Caki2 (cell line): ENCODE measurements around the gene ING5. TPM values are rescaled to one million over a fixed set of nuclear protein-coding genes. Genes with fewer than 3 reads are reported as not detected.
A peak's percentile ranks its signal among the peaks of the same experiment; 100 is the strongest.
"Not testable (repeated sequence)": the region's sequence is repeated elsewhere in the genome, so short reads cannot be mapped to it uniquely, and the experiment has no call there.

ENCODE experiments used
- DNase-seq: peaks from one replicate; pipeline ENCODE4 v3.0.0-alpha.2; 2015; ENCODE audit warnings: low read depth
- in situ Hi-C: cut with HindIII; loops from 2 replicates; pipeline ENCODE4 v1.10.0; 2016; ENCODE audit warnings: low sequenced_read_pairs, low pct_unique_long_range_greater_than_20kb, mixed read lengths
- total RNA-seq: library from RNA; depleted of rRNA; stranded (reverse); fragments of >200 nt; shearing (Covaris generic); gene quantifications from 2 replicates; pipeline ENCODE4 v1.2.3, GENCODE V29; 2014; ENCODE audit warnings: low replicate concordance

Gene ING5
- total RNA-seq, 1 experiment from 2014 or later = 41.0 TPM

DNA sequence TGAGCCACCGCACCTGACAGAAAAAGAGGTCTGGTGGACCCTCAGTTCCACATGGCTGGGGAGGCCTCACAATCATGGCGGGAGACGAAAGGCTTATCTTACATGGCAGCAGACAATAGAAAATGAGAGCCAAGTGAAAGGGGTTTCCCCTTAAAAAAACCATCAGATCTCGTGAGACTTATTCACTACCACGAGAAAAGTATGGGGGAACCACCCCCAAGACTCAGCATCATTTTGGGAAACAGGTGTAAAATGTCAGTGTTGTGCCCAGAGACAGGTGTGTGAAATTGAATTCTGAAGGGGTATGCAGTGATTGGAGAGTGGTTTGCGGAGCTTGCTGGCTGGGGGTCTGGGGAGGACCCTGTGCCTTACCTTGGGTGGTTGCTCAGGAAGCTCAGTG, 28.0 kb downstream of the ING5 start:
- no peak for DNase-seq
- in situ Hi-C loops = no loop called here

DNA sequence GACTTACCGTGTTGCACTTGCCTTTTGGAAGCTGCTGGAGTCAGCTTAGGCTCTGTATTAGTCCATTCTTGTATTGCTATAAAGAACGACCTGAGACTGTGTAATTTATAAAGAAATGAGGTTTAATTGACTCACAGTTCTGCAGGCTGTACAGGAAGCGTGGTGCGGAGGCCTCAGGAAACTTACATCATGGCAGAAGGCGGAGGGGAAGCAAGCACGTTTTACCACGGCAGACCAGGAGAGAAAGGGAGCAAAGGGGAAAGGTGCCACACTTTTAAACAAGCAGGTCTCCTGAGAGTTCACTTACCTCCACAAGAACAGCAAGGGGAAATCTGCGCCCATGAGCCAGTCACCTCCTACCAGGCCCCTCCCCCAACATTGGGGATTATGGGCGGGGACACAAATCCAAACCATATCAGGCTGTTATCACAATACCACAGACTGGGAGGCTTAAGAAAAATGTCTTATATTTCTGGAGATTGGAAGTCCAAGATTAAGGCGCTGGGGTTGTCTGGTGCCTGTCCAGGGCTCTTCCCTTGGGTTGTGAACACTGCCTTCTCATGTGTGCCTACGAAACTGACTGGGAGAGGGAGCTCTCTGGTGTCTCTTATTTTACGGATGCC, 28.9 kb downstream of the ING5 start:
- in situ Hi-C loops = no loop called here
- no peak for DNase-seq

DNA sequence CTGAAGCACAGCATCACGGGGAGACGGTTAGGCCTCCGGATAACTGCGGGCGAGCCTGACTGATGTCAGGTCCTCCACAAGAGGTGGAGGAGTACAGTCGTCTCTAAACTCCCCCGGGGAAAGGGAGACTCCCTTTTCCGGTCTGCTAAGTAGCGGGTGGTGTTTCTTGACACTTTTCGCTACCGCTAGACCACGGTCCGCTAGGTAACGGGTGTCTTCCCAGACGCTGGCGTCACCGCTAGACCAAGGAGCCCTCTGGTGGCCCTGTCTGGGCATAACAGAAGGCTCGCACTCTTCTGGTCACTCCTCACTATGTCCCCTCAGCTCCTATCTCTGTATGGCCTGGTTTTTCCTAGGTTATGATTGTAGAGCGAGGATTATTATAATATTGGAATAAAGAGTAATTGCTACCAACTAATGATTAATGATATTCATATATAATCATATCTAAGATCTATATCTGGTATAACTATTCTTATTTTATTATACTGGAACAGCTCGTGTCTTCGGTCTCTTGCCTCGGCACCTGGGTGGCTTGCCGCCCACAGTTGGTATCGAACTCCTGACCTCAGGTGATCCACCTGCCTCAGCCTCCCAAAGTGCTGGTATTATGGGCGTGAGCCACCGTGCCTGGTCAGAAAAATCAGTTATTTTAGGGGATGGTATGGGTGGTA, 30.8 kb downstream of the ING5 start:
- in situ Hi-C loops = not testable (repeated sequence)
- DNase-seq = peak; percentile 61

DNA sequence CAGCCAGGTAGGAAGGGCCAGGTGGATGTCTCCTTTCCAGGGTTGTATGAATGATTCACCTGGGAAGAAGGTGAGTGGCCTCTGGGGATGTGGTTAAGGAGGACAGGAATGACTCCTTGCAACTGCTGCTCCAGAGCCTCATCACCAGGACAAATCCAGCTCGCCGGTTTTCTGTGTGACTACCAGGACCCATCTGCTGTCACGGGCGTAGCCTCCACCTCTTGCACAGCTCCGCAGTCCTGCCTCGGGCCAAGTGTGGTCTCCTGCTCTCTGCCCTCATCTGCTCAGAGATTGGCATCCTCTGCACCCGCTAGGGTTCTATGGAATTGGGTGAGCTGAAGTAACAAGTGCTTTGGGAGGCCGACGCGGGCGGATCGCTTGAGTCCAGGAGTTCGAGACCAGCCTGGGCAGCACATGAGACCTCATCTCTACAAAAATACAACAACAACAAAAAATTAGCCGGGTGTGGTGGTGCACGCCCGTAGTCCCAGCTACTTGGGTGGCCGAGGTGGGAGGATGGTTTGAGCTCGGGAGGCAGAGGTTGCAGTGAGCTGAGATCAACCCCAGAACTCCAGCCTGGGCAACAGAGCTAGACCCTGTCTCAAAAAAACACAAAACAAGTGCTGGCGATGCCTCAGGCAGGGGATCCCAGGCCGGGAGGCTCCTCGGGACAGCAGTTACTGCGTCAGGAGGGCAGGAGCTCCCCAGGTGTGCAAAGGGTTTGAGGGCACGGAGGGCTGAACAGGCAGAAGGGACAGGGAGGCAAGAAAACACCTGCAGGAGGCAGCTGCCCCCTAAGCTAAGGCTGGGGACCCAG, 31.8 kb downstream of the ING5 start:
- DNase-seq = no peak
- in situ Hi-C loops = no loop called here

DNA sequence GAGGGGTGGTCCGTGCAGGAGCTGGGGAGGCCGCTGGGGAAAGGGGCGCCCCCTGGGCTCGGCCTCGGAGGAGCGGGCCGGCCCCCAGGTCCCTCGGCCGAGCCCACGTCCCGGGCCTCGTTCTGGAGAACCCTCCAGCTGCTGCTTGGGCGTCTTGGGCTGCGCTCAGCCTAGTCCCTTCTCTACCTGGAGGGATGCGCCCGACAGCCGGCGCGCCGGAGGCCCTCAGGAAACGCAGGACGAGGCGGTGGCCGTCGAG, 32.3 kb downstream of the ING5 start:
- in situ Hi-C loops = no loop called here

DNA sequence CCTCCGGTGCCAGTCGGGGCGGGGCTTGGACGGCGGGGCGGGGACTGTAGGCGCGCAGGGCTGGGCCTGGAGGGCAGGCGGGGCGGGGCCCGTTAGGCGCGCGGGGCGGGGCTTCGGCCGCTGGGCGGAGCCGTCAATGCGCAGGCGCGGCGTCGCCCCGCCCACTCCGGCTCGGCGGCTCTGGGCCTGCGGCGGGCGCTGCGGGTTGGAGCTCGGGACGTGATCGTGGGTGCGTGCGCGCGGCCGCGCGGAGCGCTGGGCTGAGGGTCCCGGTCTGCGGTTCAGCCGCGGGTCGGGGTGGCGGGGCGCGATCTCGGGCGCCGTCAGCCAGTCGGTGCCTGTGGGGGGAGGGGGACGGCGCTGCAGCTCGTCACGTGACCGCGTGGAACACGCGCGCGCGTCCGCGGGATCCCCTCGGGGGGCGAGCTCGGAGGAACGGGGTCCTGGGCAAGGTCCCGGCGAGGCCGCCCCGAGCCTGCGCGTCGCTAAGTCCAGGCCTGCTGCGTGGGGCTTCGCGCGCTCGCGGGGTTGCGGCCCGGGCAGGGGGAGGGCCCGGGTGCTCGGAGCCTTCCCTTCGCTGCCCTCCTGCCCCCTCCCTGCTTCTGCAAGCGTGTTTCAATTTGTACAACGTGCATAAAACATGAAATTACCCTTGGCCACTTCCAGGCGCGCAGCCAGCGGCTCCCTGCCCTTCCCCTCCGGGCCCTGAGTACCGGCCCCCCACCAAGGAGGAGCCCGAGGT, 32.8 kb downstream of the ING5 start, which contains the start of gene D2HGDH:
Gene D2HGDH, plus strand, starts transcription at position 164 of the 742 bp plus-strand sequence. CDS start 595 bp downstream, outside the sequence.
- in situ Hi-C loops = no loop called here
- peak; percentile 71 for DNase-seq

More for the DNA sequence above, 32.3 kb downstream of the ING5 start:
- no peak for DNase-seq

DNA sequence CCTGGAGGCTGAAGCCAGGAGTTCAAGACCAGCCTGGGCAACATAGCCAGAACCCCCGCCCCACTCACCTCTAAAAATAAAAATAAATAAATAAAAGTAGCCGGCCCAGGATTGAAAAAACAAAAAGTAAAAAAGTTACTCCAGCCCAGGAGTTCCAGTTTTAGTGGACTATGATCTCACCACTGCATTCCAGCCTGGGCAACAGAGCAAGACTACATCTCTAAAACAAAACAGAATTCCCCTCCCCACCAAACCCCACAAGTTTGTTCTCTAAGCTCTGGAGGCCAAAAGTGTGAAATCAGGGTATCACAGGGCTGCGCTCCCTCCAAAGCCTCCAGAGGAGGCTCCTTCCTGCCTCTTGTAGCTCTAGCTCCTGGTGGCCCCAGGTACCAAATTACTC, 34.3 kb downstream of the ING5 start:
- in situ Hi-C loops = no loop called here
- DNase-seq = no peak

DNA sequence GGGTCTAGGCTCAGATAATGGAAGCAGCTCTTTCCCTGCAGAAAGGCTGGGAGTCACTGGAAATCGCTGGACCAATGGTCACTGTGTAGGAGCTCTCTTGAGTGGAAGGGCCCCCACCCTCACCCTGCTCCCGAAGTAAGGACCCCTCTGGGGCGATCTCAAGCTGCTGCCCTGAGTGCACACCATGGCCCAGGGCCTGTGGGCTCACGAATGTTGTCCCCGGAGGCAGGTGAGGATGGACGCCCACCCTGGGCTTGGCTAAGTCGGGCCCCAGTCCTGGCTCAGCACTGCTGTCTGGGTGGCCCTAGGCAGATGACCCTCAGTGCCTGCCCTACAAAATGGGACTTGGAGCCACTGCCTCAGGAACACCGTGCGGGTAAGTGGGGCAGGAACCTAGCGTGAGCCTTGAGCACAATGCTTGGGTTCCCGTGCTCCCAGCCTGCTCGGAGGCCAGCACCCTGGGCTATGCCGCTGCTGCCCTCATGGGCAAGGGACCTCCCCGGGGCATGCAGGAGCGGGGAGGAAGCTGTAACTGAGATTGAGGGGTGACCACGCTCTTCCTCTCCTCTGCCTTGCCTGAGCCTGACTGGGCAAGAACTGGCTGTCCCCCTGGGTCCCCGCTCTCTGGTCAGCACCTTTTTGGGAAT, 36.3 kb downstream of the ING5 start:
- in situ Hi-C loops = no loop called here
- DNase-seq = no peak

DNA sequence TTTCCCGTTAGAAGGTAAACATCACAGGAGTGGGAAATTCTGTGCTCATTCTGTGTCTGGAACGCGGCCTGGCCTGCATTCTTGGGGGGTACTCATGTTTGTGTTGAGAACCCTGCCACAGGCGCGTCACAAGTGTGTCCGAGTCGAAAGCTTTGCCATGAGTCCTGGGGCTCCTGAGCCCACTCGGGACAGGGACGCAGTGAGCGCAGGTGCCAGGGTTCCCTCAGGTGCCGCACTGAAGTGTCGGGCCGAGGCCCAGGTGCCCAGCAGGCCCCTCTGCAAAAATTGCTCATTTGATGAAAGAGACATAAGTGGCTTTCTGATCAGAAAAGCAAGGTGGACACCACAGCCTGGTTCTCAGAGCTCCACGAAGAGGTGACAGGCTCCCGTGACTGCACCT, 37.3 kb downstream of the ING5 start:
- no peak for DNase-seq
- in situ Hi-C loops = no loop called here

DNA sequence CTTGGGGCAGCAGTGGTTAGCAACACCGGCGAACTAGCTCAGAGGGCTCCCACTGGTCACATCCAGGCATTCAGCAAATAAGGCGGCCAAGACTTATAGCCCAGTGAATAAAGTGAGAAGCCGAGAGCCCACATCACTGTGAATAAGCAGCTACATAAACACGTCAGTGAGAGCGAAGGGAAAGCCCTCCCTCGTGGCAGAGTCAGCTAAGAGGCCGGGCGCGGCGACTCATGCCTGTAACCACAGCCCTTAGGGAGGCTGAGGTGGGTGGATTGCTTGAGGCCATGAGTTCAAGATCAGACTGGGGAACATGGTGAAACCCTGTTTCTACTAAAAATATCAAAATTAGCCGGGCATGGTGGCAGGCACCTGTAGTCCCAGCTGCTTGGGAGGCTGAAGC, 37.8 kb downstream of the ING5 start:
- DNase-seq = peak; percentile 6

DNA sequence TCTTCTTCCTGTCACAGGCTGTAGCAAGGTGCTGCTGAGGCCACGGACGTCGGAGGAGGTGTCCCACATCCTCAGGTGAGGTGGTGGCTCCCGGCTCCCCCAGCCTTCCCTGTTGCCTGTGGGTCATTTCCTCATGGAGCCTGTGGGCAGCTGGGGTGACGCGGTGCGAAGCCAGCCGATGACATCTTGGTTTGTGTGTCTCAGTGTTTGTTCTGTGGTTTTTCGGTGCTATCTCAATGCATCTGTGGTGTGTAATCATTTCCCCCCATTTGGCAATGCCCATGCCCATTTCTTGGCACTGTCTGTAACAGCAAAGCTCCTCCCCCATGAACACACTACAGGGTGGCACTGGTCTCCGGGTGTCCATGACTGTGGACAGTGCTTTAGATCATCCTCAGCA, 39.2 kb downstream of the ING5 start:
- DNase-seq = peak; percentile 32
- in situ Hi-C loops = no loop called here

More for the DNA sequence above, 37.8 kb downstream of the ING5 start:
- in situ Hi-C loops = no loop called here

DNA sequence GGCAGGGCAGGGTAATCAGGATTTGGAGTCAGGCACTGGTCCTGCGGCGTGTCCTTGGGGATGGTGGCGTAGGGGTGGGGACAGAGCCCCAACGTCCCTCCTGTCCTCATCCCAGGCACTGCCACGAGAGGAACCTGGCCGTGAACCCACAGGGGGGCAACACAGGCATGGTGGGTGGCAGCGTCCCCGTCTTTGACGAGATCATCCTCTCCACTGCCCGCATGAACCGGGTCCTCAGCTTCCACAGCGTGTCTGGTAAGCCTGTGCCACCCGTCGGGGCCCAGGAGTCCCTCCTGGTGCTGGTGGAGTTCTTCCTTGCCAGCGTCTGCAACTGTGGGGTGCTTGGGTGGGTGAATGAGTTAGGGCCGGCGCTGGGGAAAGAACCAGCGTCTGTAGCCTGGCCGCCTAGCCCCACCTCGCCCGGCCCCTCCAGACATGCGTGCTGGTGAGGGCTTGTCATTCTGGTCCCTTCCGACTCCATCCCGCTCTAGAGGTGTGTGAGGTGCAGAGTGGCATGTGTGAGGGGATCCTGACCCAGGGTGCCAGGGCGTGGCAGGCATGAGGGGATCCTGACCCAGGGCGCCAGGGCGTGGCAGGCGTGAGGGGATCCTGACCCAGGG, 40.6 kb downstream of the ING5 start:
- in situ Hi-C loops = no loop called here
- DNase-seq = no peak

DNA sequence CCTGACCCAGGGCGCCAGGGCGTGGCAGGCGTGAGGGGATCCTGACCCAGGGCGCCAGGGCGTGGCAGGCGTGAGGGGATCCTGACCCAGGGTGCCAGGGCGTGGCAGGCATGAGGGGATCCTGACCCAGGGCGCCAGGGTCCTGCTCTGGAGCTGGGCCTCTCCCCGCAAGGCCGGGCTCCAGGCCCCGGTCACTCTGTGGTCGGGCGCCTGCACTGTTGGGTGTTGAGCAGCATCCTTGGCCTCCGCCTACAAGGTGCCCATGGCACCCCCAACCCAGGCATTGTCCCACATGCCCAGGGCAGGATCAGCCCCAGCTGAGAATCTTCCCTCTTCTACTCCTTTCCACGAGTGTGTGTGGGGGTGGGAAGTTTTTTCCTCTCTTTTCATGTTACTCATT, 41.2 kb downstream of the ING5 start:
- in situ Hi-C loops, DNase-seq: not testable (repeated sequence)

DNA sequence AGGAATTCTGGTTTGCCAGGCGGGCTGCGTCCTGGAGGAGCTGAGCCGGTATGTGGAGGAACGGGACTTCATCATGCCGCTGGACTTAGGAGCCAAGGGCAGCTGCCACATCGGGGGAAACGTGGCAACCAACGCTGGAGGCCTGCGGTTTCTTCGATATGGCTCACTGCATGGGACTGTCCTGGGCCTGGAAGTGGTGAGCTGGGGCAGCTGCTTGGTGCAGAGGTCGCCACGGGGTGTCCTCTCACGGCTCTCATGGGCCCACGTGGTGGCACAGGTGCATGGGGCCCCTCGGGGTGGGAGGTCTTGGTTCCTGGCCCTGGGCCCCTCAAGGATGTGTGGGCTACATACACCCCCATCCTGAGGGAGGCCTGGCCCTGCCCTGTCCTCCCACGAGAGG, 41.8 kb downstream of the ING5 start:
- in situ Hi-C loops = no loop called here
- DNase-seq = no peak

DNA sequence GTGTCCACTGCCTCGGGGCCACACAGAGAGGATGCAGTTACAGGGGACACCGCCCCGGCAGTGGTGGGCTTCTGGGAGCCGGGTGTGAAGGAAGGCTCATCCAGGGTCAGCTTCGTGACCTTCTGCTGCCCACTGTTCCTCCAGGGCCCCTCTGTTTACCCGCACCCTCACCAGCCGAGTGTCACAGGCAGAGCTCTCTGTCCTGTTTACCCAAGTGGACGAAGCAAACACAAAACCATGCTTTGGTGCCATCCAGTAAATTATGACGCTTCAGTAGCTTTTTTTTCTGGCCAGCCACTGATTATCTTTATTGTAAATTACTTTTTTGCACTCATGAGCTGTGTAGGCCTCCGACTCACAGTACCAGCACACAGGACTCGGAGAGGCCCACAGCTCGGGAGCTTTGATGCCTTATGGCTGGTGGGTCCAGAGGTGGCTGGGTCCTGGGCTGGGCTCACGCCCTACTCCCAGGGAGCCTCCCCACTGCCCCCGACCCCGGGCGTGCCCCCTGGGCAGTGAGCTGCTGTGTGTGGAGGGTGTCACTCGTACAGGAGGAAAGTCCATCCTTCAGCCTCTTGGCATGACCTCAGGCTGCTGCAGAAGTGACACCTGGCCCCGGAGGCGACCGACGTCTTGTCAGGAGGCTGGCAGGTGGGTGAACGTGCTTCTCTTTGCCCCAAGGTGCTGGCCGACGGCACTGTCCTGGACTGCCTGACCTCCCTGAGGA, 42.4 kb downstream of the ING5 start:
- no peak for DNase-seq
- in situ Hi-C loops = no loop called here

DNA sequence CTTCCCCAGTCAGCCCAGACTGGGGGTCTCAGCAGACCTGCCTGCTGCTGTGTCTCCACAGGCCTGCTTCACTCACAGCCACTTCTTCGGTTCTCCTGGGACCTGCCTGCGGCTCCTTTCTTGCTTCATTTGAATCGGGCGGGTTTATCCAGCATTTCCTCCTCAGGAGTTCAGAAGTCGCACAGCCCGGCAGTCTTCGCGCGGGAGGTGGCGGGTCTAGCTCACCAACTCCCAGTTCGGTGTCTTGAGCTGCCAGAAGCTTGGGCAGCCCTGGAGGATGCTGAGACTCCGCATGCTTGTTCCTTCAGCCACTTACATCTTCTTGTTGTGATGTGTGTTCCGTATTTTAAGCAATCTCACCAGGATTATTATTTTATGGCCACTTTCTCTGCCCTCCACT, 43.4 kb downstream of the ING5 start:
- no peak for DNase-seq
- in situ Hi-C loops = no loop called here

DNA sequence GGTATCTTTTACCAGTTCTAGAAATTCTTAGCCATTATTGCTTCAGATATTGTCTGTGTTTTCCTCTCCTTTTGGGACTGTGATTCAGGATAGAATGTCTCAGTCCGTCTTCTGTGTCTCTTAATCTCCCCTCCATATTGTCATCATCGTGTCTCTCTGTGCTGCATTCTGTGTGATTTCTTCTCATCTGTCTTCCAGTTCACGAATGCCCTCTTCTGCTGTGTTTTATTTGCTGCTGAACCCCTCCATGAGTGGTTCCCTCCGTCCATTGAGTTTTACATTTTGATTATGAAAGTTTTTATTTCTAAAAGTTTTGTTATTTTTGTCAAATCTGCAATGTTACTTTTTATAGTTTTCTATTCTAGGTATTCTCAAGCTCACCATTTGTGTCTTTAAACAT, 44.2 kb downstream of the ING5 start:
- in situ Hi-C loops = no loop called here
- DNase-seq = no peak
